Activated T-helper 1 cell treated with anti-CD3 and anti-CD28 coated beads, Interleukin-2, amount 50 U/mL, for 16 hours (primary cell): Measurements from ENCODE around the gene DEFB131B.
"Not testable (repeated sequence)": the region's sequence is repeated elsewhere in the genome, so short reads cannot be mapped to it uniquely, and the experiment has no call there.

Source experiments
- DNase-seq, 2 donors: peaks; one replicate each; pipeline ENCODE4 v3.0.0-alpha.2; 2020; ENCODE audit warnings: low read depth in 1 of 2, low spot score in 1 of 2

The DEFB131B gene

DNA sequence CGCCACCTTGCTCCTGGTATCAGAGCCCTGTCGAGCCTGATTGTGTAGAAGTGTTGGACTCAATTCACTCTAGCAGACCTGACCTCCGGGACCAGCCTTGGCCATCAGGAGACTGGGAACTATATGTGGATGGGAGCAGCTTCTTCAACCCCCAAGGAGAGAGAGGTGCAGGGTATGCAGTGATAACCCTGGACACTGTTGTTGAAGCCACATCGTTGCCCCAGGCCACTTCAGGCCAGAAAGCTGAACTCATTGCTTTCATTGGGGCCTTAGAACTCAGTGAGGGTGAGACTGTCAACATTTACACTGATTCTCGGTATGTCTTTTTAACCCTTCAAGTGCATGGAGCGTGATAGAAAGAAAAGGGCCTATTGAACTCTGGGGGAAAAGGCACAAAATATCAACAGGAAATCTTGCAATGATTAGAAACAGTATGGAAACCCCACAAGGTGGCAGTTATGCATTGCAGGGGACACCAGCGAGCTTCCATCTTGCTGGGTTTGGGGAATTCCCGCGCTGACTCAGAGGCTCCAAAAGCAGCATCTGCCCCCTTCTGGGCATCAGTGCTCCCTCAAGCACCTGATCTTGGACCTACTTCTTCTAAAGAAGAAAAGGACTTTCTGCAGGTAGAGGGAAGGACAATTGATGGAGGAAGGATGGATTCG lies 33.2 kb downstream of the DEFB131B start:
- peak in 1 of 2 donors; percentile 32 for DNase-seq

DNA sequence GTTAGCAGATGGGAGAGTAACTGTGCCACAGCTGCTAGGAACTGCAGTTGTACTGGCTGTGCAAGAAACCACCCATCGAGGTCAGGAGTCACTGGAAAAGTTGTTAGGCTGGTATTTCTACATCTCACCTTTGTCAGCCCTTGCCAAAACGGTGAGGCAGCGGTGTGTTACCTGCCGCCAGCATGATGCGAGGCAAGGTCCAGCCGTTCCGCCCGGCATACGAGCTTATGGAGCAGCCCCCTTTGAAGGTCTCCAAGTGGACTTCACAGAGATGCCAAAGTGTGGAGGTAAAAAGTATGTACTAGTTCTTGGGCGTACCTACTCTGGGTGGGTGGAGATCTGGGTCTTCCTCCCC lies 33.7 kb downstream of the DEFB131B start:
- not testable (repeated sequence) for DNase-seq

DNA sequence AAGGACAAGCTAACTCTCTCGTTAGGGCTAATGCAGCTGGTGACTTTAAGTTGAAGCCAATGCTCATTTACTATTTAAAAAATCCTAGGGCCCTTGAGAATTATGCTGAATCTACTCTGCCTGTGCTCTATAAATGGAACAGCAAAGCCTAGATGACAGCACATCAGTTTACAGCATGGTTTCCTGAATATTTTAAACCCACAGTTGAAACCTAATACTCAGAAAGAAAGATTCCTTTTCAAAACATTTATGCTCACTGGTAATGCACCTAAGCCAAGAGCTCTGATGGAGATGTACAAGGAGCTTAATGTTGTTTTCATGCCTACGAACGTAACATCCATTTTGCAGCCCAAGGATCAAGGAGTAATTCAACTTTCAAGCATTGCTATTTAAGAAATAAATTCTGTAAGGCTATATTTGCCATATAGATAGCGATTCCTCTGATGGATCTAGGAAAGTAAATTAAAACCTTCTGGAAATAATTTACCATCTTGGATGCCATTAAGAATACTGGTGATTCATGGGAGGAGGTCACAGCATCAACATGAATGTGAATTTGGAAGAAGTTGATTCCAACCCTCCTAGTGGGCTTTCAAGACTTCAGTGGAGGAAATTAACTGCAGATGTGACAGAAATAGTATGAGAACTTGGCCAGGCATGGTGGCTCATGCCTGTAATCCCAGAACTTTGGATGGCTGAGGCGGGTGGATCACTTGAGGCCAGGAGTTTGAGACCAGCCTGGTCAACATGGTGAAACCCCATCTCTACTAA lies 35.7 kb downstream of the DEFB131B start:
- DNase-seq: no peak

DNA sequence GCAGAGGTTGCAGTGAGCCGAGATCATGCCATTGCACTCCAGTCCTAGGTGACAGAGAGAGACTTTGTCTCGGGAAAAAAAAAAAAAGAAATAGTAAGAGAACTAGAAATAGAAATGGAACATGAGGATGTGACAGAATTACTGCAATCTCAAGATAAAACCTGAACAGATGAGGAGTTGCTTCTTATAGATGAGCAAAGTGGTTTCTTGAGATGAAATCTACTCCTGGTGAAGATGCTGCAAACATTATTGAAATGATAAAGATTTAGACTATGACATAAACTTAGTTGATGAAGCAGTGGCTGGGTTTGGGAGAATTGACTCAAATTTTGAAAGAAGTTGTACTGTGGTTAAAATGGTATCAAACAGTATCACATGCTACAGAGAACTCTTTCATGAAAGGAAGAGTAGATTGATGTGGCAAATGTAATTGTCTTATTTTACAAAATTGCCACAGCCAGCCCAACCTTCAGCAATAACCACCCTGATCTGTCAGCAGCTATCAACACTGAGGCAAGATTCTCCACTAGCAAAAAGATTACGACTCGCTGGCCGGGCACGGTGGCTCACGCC lies 36.5 kb downstream of the DEFB131B start:
- DNase-seq: no peak

DNA sequence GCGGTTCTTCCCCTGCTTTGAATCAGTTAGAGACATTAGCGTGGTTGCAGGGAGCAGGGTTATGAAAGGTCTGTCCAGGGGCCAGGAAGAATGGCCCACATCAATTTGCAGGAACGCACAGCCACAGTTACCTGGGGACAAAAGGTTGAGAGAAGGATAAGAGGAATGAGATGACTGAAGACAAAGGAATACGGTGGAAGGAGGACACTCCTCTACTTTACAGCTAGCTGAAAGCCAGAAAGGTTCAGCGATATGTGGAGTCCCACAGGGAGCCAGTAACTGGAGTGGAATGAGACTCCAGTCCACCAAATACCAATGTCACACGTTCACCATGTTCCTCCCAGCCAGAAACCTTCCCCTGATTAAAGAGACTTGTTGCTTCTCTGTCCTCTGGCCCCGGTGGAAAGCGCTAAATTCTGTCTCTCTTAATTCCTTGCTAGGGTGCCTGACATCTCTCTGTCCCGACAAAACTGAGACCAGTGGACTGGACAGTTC lies 39.4 kb downstream of the DEFB131B start:
- no peak for DNase-seq

DNA sequence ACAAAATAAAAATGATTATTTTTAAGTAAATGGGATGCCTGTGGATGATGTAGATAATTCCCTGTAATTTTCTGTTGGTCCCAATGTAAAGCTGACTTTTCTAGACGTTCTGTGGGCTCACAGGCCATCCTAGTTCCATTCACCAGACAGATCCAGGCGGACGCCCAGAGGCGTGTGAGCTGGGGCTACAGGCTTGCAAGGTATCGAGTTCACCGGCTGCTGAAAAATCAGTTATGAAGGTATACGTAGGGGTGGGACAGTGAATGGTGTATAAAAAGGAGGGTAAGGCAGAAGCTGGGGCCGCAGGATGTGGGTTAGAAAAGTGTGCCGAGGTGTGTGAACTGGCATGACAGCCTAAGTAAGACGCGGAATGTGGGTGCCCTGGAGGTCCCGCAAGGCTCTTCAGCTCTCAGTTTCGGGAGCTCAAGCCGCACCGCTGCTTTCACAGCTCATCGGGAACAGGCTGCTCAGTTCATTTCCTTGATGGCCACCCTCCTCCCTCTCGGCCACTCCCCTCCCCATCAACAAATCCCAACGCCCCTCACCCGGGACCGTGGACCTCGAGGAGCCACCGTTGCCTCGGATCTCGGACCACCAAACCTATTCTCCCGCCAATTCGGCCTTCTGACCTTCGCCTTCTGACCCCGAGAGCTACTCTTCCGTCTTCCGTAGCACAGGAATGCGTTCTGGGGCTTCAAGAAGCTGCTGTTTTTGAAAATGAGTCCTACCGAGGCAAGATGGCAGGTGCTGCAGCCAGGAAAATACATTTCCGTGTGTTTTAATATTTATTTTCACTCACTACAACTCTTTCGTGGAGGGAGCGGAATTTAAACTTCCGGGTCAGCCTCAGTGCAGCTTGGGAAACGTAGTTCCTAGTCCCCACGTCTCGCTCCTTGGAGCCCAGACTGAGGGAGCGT lies 49.8 kb downstream of the DEFB131B start, which contains the start of gene XNDC1N:
Gene XNDC1N, minus strand, starts transcription at position 775 of the 917 bp plus-strand sequence. CDS start 5,241 bp downstream, outside the sequence.
- DNase-seq: peak in 1 of 2 donors; percentile 16

DNA sequence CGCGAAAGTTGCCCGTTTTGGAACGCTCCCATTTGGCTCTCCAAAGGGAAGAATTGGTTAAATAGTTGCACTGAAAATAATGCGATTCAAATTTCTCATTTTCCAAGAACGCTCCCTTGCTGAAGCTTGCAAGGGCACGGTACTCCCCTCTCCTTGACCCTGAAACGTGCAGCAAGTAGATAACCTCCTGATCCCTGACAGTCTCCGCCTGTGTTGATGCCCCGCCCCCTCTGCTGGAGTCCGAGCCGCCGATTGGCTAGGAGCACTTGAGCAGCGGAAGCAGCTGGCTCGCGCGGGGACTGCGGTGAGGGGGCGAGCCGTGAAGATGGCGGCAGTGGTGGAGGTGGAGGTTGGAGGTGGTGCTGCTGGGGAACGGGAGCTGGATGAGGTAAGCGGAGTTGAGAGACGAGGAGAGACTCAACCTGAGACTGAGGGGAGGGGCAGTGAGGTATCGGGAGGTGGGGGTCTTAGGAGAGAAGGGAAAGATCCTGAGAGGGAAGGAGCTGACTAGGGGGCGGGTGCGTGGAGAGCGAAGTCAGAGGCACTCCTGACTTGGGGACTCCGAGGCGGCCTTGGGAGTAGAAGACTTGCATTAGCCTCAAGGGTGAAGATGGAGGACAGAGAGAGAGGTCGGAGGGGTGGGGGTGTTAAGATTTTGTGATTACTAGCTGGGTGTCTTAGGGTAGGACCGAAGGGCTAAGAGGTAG lies 50.6 kb downstream of the DEFB131B start, which contains the start of gene RNF121:
Gene RNF121, plus strand, starts transcription at position 310 of the 707 bp plus-strand sequence. Its CDS starts 16 bp downstream, at position 326.
- DNase-seq: peak; percentile 94

DNA sequence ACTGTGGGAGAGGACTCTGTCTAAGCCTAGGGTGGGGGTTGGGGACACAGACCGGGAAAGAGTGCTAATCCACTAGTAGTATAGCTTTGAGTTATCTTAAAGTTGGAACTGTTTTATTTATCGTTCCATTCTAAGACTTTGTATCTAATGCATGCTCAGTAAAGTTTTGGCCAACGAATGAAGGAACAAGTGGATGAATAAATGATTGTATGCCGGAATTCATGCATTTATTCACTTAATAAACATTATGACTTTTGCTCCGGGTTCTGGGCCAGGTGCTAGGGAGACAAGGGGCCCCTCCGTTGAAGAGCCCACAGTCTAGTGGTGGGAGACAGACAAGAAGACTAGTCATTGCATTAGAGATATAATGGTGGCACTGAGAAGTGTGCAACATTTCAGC lies 51.2 kb downstream of the DEFB131B start:
- DNase-seq: no peak

DNA sequence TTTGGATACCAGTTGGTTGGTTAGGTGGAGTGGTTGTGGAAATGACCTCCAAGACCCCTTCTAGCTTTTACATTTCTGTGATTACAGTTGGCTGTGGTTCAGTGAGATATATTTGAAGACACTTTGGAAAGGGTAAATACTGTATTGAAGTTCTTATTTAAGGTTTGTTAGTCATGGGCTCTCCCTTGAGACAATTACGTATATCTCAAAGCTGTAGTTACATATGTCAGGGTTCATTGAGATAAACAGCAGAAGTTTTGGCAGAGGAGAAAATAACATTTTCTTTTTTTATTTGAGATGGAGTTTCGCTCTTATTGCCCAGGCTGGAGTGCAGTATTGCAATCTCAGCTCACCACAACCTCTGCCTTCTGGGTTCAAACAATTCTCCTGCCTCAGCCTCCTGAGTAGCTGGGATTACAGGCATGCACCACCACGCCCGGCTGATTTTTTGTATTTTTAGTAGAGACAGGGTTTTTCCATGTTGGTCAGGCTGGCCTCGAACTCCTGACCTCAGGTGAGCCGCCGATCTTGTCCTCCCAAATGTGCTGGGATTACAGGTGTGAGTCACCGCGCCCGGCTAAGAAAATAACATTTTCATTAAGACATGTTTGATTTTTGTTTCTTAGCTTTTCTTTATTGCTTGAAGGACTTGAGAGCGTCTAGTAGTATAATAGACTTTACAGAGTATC lies 52.4 kb downstream of the DEFB131B start:
- no peak for DNase-seq

DNA sequence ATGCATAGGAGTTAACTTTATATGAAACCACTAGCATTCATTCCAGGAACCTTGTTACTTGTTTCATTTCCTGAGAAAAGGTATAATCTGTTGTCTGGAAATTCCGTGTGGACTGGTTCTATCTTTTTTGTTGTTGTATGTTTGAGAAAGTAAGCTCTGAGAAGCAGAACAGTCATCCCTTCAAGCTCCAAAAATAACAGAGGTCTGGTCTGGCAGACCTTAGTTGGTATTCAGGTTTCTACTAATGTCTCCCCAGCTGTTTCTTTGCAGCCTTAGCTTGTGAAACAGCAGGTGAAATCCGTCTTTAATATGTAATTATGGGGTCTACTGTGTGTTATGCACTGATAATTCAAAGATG lies 53.0 kb downstream of the DEFB131B start:
- DNase-seq: no peak

DNA sequence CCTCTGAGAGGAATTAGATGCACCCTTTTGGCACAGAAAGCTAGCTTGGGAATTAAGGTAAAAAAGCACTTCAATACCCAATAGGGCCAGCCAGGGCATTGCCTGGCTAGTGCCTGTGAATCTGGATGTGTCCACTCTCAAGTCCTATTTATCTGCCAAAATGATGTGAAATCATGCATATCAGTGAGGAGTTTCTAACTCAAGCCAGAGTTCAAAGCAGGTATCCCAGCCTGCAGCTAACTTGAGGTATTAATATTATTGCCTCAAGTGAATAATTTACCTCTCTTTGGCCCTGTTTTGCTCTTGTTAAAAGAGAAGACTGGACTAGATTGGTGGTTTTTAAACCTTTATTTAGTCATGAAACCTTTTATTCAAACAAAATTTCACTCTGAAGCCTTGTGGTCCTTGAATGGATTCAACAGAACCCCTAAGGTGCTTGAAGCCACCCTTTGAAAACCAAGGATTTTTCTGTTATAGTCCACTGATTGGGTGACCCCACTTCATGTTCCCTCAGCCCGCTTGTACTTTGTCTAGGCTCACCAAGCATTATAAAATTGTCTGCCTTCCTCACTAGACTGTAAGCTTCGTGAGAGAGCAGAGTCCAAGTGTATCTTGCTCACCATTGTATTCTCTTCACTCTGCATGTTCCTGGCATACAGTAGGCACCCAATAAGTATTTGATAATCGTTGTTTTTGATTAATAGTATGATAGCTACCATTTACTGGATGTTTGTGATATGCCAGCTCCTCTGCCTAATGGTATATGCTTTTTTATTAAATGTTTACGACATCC lies 55.1 kb downstream of the DEFB131B start:
- DNase-seq: no peak
